ENCODE measurements around the gene ATP1A2.

ATP1A2 gene

GRCh38 chr1:160117709-160118183 is 2.2 kb downstream of the ATP1A2 start:
- TF ChIP-seq GATA2 (IDR thresholded peaks at IDR 0.05; ENCODE audit: low read depth, low read length), result no peak
- TF ChIP-seq GATA3 (IDR thresholded peaks at IDR 0.05; ENCODE audit: low read depth, low read length), result no peak

- no peak for TF ChIP-seq GATA3 (IDR thresholded peaks at IDR 0.05; ENCODE audit: low read depth, low read length)
- TF ChIP-seq GATA2 (IDR thresholded peaks at IDR 0.05; ENCODE audit: low read depth, low read length), result no peak
Measured at GRCh38 chr1:160118928-160119327, 3.4 kb downstream of the ATP1A2 start.

- TF ChIP-seq GATA3 (IDR thresholded peaks at IDR 0.05; ENCODE audit: low read depth, low read length) (no peak), GATA2 (IDR thresholded peaks at IDR 0.05; ENCODE audit: low read depth, low read length) (no peak)
Measured at GRCh38 chr1:160120797-160121196, 5.2 kb downstream of the ATP1A2 start.

GRCh38 chr1:160121388-160121787 is 5.8 kb downstream of the ATP1A2 start:
- TF ChIP-seq GATA3 (IDR thresholded peaks at IDR 0.05; ENCODE audit: low read depth, low read length) (no peak), GATA2 (IDR thresholded peaks at IDR 0.05; ENCODE audit: low read depth, low read length) (no peak)

- TF ChIP-seq GATA3 (IDR thresholded peaks at IDR 0.05; ENCODE audit: low read depth, low read length) (no peak), GATA2 (IDR thresholded peaks at IDR 0.05; ENCODE audit: low read depth, low read length) (no peak)
Measured at GRCh38 chr1:160122978-160123495, 7.5 kb downstream of the ATP1A2 start.

GRCh38 chr1:160123726-160124125 is 8.2 kb downstream of the ATP1A2 start:
- TF ChIP-seq GATA3 (IDR thresholded peaks at IDR 0.05; ENCODE audit: low read depth, low read length) (no peak), GATA2 (IDR thresholded peaks at IDR 0.05; ENCODE audit: low read depth, low read length) (no peak)

GRCh38 chr1:160124705-160125478 is 9.3 kb downstream of the ATP1A2 start:
- TF ChIP-seq GATA2 (IDR thresholded peaks at IDR 0.05; ENCODE audit: low read depth, low read length) (no peak), GATA3 (IDR thresholded peaks at IDR 0.05; ENCODE audit: low read depth, low read length) (no peak)

- TF ChIP-seq GATA3 (IDR thresholded peaks at IDR 0.05; ENCODE audit: low read depth, low read length), result no peak
- no peak for TF ChIP-seq GATA2 (IDR thresholded peaks at IDR 0.05; ENCODE audit: low read depth, low read length)
Measured at GRCh38 chr1:160125746-160126145, 10.2 kb downstream of the ATP1A2 start.

GRCh38 chr1:160127381-160127780 is 11.8 kb downstream of the ATP1A2 start:
- TF ChIP-seq GATA3 (IDR thresholded peaks at IDR 0.05; ENCODE audit: low read depth, low read length), result no peak
- TF ChIP-seq GATA2 (IDR thresholded peaks at IDR 0.05; ENCODE audit: low read depth, low read length), result no peak

GRCh38 chr1:160127865-160128523 is 12.4 kb downstream of the ATP1A2 start:
- no peak for TF ChIP-seq GATA2 (IDR thresholded peaks at IDR 0.05; ENCODE audit: low read depth, low read length)
- TF ChIP-seq GATA3 (IDR thresholded peaks at IDR 0.05; ENCODE audit: low read depth, low read length), result no peak

GRCh38 chr1:160128636-160129035 is 13.1 kb downstream of the ATP1A2 start:
- TF ChIP-seq GATA3 (IDR thresholded peaks at IDR 0.05; ENCODE audit: low read depth, low read length) (no peak), GATA2 (IDR thresholded peaks at IDR 0.05; ENCODE audit: low read depth, low read length) (no peak)

- no peak for TF ChIP-seq GATA3 (IDR thresholded peaks at IDR 0.05; ENCODE audit: low read depth, low read length)
- TF ChIP-seq GATA2 (IDR thresholded peaks at IDR 0.05; ENCODE audit: low read depth, low read length), result no peak
Measured at GRCh38 chr1:160129046-160129445, 13.5 kb downstream of the ATP1A2 start.

GRCh38 chr1:160129558-160129957 is 14.0 kb downstream of the ATP1A2 start:
- no peak for TF ChIP-seq GATA3 (IDR thresholded peaks at IDR 0.05; ENCODE audit: low read depth, low read length)
- TF ChIP-seq GATA2 (IDR thresholded peaks at IDR 0.05; ENCODE audit: low read depth, low read length), result no peak

GRCh38 chr1:160129966-160130365 is 14.4 kb downstream of the ATP1A2 start:
- TF ChIP-seq GATA3 (IDR thresholded peaks at IDR 0.05; ENCODE audit: low read depth, low read length) (no peak), GATA2 (IDR thresholded peaks at IDR 0.05; ENCODE audit: low read depth, low read length) (no peak)

GRCh38 chr1:160130486-160130885 is 14.9 kb downstream of the ATP1A2 start:
- TF ChIP-seq GATA2 (IDR thresholded peaks at IDR 0.05; ENCODE audit: low read depth, low read length) (no peak), GATA3 (IDR thresholded peaks at IDR 0.05; ENCODE audit: low read depth, low read length) (no peak)

All from SH-SY5Y (cell line).